ENCODE results near the gene WDPCP.
"Not testable (repeated sequence)": the region's sequence is repeated elsewhere in the genome, so short reads cannot be mapped to it uniquely, and the experiment has no call there.

Gene WDPCP

DNA sequence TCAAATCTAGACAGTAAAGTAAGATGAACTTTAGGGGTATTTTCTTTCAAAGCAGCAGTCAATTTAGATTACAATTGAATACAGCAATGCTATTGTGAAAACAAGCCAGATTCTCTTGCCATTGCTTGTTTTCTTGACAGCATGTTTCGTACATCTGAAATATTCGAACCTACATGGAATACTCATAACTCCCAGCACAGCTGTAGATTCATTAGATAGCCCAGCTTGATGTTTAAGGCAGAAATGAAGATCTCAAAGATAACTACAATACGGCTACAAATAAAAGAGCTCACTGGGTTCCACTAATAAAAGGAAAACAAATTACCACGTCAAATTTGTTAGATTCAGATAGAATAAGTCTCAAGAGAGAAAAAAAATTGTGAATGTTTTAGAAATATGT is 208.8 kb downstream of the WDPCP start:
- in situ Hi-C loops (cut with MboI; ENCODE audit: low sequenced_read_pairs, unreplicated experiment) = no loop called here
- TF ChIP-seq, protein P1, sequence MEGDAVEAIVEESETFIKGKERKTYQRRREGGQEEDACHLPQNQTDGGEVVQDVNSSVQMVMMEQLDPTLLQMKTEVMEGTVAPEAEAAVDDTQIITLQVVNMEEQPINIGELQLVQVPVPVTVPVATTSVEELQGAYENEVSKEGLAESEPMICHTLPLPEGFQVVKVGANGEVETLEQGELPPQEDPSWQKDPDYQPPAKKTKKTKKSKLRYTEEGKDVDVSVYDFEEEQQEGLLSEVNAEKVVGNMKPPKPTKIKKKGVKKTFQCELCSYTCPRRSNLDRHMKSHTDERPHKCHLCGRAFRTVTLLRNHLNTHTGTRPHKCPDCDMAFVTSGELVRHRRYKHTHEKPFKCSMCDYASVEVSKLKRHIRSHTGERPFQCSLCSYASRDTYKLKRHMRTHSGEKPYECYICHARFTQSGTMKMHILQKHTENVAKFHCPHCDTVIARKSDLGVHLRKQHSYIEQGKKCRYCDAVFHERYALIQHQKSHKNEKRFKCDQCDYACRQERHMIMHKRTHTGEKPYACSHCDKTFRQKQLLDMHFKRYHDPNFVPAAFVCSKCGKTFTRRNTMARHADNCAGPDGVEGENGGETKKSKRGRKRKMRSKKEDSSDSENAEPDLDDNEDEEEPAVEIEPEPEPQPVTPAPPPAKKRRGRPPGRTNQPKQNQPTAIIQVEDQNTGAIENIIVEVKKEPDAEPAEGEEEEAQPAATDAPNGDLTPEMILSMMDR (IDR thresholded peaks at IDR 0.05; ENCODE audit: borderline replicate concordance, control extremely low read depth, extremely low read depth, insufficient read depth, missing control alignments) = no peak
- DNase-seq (ENCODE audit: low spot score) = no peak

DNA sequence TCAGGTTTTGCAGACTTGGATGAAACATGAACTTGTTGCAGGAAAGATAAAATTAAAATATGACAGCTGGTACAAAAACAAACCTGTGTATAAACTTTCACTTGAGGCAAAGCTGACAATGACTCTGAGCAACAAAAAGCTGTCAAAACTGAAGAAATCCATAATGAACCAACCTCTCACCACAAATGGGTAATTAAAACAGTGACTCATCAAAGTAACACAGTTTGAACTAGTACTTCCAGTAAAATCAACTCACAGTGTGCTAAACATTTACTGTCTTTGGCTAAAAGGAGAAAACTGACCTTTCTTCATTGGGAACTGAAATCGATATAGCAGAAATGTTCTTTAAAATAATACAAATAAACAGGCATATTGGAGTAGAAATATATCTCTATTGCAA is 209.7 kb downstream of the WDPCP start:
- in situ Hi-C loops (cut with MboI; ENCODE audit: low sequenced_read_pairs, unreplicated experiment) = no loop called here
- DNase-seq (ENCODE audit: low spot score) = no peak
- TF ChIP-seq, protein P1 (IDR thresholded peaks at IDR 0.05; ENCODE audit: borderline replicate concordance, control extremely low read depth, extremely low read depth, insufficient read depth, missing control alignments) = no peak

DNA sequence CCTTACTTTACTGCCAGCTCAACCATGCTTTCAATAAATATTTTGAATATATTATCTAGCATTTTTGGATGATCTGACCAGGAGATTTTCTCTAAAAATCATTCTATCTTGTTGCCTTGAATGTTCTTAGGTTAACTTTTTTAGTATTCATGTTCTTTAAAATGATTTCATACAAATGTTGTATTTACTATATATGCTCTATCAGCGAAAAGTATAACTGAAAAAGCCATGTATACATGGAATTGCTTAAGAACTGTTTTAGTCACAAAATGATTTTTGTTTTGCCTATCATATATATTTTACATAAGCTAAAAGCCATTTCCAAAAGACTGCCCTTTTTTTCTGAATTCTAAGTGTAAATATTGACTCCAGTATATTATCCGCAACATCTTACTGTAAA is 213.9 kb downstream of the WDPCP start:
- in situ Hi-C loops (cut with MboI; ENCODE audit: low sequenced_read_pairs, unreplicated experiment) = no loop called here
- DNase-seq (ENCODE audit: low spot score) = no peak
- TF ChIP-seq, protein P1 (IDR thresholded peaks at IDR 0.05; ENCODE audit: borderline replicate concordance, control extremely low read depth, extremely low read depth, insufficient read depth, missing control alignments) = no peak

DNA sequence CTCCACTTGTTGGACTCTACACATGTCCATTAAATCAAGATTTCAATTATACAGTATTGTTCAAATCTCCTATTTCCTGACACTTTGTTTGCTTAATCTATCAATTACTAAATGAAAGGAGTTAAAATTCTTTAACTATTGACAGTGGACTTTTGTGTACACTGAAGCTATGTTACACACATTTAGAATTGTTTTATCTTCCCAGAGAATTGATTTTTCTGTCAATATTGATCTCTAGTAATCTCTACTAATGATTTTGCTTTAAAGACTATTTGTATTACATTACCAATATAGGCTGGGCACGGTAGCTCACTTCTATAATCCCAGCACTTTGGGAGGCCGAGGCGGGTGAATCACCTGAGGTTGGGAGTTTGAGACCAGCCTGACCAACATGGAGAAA is 215.7 kb downstream of the WDPCP start:
- in situ Hi-C loops (cut with MboI; ENCODE audit: low sequenced_read_pairs, unreplicated experiment) = no loop called here
- TF ChIP-seq, protein P1 (IDR thresholded peaks at IDR 0.05; ENCODE audit: borderline replicate concordance, control extremely low read depth, extremely low read depth, insufficient read depth, missing control alignments) = no peak
- DNase-seq (ENCODE audit: low spot score) = no peak

DNA sequence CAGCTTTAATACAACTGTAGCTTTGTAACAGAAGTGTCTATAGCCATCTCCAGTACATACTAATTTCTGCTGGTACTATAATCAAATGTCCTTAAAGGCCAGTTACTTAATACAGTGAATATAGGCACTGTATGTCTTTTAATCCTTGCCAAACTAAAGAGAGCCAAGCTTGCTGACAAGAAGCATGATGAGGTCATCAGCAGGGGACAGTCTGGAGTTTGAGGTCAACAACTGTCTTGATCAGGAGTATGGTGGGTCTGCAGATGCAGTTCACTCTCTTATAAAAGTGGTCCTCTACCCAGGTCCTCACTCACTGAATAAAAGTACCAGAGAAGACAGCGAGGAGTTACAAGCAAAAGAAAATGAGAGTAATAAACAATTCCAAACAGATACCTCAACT is 219.1 kb downstream of the WDPCP start:
- TF ChIP-seq, protein P1 (IDR thresholded peaks at IDR 0.05; ENCODE audit: borderline replicate concordance, control extremely low read depth, extremely low read depth, insufficient read depth, missing control alignments) = no peak
- in situ Hi-C loops (cut with MboI; ENCODE audit: low sequenced_read_pairs, unreplicated experiment) = no loop called here

DNA sequence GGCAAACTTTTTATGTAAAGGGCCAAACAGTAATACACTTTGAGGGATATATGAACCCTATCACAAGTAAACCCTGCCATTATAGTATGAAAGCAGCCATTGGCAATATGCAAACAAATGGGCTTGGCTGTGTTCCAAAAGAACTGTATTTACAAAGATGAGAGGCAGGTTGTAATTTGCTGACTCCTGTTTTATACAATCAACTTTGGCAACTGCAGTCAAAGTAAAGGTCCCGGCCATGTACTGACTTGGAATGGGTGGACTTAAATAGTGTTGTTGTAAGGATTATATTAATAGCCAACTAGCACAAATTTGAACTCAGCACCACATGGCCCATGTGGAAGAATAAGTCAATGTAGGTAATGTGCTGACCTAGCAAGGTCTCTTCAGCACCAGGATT is 223.4 kb downstream of the WDPCP start:
- DNase-seq (ENCODE audit: low spot score) = no peak
- in situ Hi-C loops (cut with MboI; ENCODE audit: low sequenced_read_pairs, unreplicated experiment) = no loop called here
- TF ChIP-seq, protein P1 (IDR thresholded peaks at IDR 0.05; ENCODE audit: borderline replicate concordance, control extremely low read depth, extremely low read depth, insufficient read depth, missing control alignments) = no peak

More for the DNA sequence above, 219.1 kb downstream of the WDPCP start:
- DNase-seq (ENCODE audit: low spot score) = no peak

DNA sequence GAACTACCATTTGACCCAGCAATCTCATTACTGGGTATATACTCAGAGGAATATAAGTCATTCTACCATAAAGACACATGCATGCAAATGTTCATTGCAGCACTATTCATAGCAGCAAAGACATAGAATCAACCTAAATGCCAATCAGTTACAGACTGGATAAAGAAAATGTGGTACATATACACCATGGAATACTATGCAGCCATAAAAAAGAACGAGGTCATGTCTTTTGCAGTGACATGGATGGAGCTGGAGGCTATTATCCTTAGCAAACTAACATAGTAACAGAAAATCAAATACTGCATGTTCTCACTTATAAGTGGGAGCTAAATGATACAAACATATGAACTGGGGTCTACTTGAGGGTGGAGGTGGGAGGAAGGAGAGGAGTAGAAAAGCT is 230.6 kb downstream of the WDPCP start:
- in situ Hi-C loops (cut with MboI; ENCODE audit: low sequenced_read_pairs, unreplicated experiment) = not testable (repeated sequence)

More for the DNA sequence above, 230.6 kb downstream of the WDPCP start:
- not testable (repeated sequence) for DNase-seq (ENCODE audit: low spot score)
